ENCODE measurements around the gene PMM2.
"Not testable (repeated sequence)": the region's sequence is repeated elsewhere in the genome, so short reads cannot be mapped to it uniquely, and the experiment has no call there.

The PMM2 gene

GRCh38 chr16:8868416-8869211, 71.0 kb downstream of the PMM2 start, which contains the start of gene CARHSP1:
Gene CARHSP1 (minus strand): TSS chr16:8869006. CDS start chr16:8859328, 9,678 bp downstream.
- peak; percentile 80 for DNase-seq

- no peak for DNase-seq
These were observed 71.8 kb downstream of the PMM2 start for GRCh38 chr16:8869212-8869987.

DNA sequence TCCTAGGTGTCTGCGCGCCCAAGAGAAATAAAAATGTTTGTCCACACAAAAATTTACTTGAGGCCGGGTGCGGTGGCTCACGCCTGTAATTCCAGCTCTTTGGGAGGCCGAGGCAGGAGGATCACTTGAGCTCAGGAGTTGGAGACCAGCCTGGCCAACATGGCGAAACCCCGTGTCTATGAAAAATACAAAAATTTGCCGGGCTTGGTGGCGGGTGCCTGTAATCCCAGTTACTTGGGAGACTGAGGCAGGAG, 72.3 kb downstream of the PMM2 start:
- DNase-seq = not testable (repeated sequence)

- DNase-seq = no peak
These were observed 74.4 kb downstream of the PMM2 start for GRCh38 chr16:8872071-8872470.

DNA sequence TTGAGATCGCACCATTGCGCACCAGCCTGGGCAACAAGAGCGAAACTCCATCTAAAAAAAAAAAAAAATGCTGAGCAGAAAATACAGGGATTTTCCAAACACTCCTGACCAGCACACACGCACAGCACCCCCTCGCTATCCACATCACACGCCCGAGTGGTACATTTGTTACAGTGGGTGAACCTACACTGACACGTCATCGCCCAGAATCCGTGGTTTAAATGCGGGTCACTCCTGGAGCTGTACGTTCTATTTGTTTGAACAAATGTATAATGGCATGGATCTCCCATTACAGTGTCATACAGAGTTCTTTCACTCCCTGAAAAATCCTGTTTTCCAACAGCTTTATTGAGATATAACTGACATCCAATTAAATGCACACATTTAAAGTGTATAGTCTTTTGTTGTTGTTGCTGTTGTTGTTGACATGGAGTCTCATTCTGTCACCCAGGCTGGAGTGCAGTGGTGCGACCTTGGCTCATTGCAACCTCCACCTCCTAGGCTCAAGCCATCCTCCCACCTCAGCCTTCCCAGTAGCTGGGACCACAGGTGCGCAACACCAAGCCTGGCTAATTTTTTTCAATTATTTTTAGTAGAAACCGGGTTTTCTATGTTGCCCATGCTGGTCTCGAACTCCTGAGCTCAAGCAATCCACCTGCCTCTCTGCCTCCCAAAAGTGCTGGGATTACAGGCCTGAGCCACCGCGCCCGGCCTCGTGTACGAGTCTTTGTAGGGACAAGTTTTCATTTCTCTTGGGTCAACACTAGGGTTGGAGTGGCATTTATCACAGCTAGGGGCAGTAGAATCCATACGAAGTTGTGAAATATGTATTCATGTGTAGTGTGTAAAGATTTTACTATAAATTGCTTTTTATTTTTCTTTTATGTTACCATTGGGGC, 75.6 kb downstream of the PMM2 start:
- no peak for DNase-seq

DNA sequence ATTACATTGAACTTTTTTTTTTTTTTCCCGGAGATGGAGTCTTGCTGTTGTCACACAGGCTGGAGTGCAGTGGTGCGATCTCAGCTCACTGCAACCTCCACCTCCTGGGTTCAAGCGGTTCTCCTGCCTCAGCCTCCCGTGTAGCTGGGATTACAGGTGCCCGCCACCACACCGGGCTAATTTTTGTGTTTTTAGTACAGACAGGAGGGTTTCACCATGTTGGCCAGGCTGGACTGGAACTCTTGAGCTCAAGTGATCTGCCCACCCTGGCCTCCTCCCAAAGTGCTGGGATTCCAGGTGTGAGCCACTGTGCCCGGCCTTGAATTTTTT, 76.2 kb downstream of the PMM2 start:
- not testable (repeated sequence) for DNase-seq

DNA sequence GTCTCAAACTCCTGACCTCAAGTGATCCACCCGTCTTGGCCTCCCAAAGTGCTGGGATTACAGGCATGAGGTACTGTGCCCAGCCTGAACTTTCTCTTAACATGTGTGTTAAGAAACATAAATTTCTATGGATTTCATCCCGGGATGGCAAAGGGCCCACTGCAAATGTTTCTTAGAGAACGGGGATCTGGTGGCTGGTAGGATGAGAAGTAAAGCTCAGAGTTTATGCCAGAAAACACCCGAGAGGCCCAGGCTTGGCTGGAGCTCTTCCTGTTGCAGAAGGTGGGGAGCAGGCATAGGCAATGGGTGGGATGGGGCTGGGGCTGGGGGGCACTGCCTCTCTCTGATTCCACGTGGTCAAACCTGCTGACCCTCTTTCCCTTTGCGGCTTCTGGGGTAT, 76.7 kb downstream of the PMM2 start:
- DNase-seq = no peak

DNA sequence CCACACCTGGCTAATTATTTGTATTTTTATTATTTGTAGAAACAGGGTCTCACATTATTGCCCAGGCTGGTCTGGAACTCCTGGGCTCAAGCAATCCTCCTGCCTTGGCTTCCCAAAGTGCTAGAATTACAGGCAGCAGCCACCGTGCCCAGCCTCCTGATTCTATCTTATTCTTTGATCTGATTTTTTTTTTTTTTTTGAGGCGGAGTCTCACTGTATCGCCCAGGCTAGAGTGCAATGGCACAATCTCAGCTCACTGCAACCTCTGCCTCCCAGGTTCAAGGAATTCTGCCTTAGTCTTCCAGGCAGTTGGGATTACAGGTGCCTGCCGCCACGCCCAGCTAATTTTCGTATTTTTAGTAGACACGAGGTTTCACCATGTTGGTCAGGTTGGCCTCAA, 77.7 kb downstream of the PMM2 start:
- not testable (repeated sequence) for DNase-seq

DNA sequence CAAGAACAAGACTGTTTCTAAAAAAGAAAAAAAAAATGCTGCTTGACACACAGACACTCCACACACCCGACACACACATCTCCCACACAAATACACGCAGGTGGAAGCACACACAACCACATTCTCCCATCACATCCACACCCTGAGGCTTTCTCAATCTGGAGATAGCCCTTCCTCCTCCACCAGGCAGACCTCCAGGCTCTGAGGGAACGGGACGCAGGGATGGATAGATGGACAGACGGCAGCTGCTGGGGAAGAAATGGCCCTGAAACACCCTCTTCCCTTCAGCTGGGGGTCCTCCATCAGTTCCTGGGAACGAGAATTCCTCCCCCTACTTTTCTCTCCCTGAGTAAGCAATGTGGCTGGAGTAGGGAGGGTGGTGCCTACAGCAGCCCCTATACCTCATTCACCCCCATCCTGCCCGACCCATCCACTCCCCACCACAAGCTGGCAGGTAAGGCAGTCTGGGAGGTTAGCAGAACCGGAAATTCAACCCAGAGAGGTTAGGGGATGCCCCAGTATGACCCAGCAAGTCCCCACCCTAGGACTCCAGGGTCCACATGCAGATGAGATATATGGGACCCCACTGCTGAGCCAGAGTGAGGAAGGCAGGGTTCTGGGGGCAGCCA, 80.4 kb downstream of the PMM2 start:
- no peak for DNase-seq

DNA sequence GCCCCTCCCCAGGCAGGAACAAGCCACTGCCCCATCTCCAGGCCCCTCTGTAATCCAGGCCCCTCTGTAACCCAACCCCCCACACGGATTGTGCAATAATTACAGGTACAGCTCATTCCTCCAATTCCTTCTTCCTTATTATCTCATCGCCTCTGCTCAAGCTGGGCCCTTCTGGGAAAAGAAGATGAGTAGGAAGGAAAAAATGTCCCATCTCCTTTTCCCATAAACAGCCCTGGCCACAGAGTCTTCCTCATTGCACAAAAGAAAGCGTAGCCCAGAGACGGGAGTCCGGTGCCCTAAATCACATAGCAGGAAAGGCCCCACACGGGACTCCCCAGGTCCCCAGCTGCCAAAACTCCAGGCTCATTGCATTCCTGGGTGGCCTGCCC, 80.9 kb downstream of the PMM2 start:
- DNase-seq = no peak

GRCh38 chr16:8880839-8881510, 83.3 kb downstream of the PMM2 start:
- no peak for DNase-seq

DNA sequence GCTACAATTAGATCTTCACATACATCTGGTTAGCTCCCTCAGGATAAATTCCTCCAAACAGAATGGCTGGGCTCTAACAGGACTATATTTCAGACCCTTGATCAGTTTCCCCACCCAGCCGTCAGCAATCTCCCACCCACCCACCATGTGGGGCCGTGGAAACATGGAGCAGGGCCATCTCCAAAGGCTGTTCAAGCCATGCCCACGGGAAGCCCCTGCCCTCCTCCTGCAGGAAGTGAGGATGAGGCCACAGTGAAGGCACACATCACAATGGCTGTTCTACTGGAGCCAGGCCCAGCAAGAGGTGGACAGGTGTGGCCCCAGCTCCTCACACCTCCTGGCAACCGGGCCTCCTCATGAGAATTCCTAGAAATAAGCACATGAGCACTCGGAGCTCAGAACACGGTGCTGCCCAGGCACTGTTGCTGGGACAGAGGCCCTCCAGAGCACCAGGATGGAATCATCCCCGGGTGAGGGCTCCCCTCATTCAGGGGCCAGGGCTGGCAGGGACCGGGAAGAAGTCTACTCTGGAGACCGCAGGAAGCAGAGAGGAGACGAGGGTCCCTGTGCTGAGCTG, 84.5 kb downstream of the PMM2 start, which contains the start of gene LITAFD:
TSS of gene LITAFD (plus strand) at position 311 of the 577 bp plus-strand sequence. CDS start 2,005 bp downstream, outside the sequence.
- no peak for DNase-seq

GRCh38 chr16:8882725-8883377, 85.2 kb downstream of the PMM2 start:
- DNase-seq = no peak

DNA sequence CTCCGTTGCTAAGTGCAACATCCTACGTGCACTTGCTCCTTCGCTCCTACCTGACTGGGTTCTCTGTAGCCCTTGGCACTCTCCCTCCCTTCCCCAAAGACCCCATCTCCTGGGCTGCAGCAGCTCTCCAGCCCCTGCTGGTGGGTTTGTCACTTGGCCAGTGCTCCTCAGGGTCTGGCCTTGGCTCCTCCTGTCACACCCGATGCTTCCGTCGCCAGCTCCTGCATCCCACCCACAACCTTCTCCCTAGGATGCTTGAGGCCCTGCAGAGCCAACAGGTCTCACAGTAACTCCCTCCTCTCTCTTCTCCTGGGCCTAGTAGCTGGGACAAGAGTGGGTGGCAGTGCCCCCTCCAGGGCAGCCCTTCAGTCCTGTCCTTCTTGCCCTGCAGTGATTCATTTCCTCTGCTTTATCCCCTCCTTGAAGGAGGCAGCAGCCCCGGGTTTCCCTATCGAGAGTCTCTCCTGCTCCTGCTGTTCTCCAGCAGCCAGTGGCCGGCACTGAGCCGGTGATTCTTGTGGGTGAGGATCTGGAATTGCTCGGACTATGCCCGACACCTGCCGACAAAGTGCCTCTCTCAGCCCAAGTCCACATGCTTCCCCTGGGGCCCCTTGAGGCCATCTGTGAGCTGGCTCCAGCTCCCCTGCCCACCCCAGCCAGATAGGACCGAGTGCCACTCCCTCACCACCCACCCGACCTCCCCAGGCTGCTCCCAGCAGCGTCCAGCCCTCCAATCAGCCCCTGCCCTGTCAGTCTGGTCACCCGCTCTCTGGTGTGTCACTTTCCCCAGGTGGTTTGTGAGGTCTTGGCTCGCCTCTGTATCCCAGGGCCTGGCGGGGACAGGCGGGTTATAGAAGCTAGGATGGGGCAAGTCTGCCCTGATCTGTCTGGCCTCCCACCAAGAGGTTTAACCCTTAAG, 88.3 kb downstream of the PMM2 start:
- DNase-seq = no peak

DNA sequence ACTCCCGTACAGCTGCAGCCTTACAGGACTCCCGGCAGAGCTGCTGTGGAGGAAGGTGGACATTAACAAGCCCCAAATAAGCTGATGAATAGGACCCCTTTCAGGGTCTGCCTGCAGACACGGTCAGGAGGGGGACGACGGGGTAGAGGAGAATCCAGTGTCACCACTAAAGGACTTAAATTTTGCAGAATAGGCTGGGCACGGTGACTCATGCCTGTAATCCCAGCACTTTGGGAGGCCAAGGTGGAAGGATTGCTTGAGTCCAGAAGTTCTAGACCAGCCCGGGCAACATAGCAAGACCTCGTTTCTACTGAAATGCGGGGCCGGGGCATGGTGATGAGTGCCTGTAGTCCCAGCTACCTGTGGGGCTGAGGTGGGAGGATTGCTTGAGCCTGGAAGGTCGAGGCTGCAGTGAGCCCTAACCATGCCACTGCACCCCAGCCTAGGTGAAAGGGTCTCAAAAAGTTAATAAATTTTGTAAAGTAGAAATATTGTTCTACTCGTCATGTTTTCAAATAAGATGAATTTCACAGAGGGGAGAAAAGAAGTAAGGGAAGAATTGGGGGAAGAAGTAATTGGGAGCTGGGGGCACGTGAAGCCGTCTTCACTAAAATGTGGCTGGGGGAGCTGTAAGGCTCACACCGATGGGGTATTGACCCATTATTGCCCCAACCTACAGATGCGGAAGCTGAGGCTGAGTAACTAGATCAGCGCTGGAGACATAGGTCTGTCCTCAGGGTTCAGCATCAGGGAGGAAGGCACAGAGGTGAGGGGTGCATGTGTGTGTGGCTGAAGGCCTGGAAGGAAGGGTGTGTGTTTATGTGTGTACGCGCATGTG, 89.2 kb downstream of the PMM2 start:
- no peak for DNase-seq

DNA sequence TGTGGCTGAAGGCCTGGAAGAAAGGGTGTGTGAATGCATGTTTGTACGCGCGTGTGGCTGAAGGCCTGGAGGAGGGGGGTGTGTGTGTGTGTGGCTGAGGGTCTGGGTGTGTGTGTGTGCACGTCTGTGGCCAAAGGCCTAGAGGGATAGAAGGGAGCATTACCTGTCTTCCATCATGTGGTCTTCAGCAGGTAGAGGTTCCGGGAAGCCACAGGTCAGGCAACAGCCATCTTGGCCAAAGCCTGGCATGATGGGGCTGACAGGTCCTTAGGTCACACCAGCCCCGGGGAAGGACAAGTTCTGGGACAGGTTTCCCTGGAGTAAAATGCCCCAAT, 89.8 kb downstream of the PMM2 start:
- DNase-seq = no peak

DNA sequence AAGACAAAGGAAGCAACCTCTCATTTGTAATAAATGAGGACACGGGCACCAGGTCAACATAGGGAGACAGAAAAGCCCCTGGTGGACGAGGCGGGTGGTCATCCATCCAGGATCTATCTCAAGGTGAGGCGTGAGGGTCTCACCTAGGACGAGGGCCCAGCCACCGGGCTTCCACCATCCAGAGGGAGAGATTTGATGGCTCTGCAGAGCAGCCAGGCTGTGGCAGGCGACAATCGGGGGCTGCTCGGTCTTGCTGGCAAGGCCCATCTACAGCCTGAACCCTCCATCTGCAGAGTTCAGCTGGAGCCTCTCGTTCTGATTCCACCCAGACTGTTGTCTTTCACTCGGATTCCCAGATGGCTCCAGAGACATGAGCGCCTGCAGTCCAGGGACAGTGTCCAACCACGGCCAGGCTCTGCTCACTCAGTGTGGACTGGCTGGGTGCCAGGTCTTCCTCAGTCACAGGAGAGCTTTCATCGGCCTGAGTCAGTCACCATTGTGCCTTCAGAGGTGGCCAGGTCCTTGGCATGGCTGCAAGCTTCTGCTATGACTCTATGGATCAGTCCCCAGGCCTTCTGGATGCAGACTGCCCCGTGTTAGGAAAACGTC, 90.4 kb downstream of the PMM2 start:
- DNase-seq = no peak

DNA sequence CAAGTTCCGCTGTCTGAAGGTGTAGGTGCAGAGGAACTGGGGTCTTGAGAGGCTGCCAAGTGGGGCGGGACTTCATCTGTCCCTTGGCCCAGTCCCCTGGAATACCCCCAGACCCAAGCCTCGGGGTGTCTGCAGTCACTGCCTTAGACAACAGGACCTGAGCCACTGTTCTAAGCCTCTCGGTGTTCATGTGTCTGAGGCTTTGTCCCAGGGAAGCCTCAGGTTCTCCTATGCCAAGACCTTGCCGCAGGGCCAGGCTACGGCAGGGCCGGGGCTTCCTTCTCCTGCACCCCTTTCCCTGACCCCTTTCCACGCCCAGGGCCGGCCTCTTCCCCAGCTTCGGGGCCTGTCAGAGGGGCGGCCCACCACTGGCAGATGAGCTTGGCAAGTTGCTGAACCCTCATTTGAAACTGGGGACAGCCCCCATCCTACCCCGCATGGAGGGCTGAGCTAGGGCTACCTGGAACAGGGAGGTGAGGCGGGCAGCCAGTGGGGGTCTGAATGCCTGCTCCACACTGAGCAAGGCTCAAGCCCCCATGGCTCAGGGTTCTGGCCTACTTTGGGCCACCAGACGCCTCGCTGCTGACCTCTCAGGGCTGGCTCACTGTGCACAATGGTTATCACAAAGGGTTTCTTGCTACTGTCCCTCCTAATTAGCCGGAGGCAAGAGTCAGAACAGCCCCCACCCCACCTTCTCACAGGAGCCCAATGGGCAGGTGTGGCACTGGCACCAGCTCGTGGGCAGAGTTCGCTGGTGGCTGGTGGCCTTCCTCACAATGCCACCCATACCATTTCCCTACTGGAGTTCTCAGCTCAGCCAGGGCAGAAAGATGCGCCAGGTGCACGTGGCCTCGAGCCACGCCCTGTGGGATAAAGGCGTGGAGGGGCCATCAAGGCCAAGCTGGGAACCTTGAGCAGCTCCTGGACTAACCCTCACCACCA, 91.6 kb downstream of the PMM2 start:
- DNase-seq = no peak
